Measurements from ENCODE around the gene P2RY6.

Gene P2RY6

GRCh38 chr11:73236854-73237253 is 35.3 kb upstream of the P2RY6 start:
- DNase-seq (ENCODE audit: low read depth in 2 of 2), result no peak

- DNase-seq (ENCODE audit: low read depth in 2 of 2), result no peak
These were observed 34.5 kb upstream of the P2RY6 start for GRCh38 chr11:73237471-73238290.

- DNase-seq (ENCODE audit: low read depth in 2 of 2), result no peak
These were observed 33.0 kb upstream of the P2RY6 start for GRCh38 chr11:73239111-73239521.

- no peak for DNase-seq (ENCODE audit: low read depth in 2 of 2)
These were observed 32.5 kb upstream of the P2RY6 start for GRCh38 chr11:73239571-73240189.

- DNase-seq (ENCODE audit: low read depth in 2 of 2), result no peak
These were observed 31.9 kb upstream of the P2RY6 start for GRCh38 chr11:73240190-73240781.

GRCh38 chr11:73241300-73241699 is 30.8 kb upstream of the P2RY6 start:
- DNase-seq (ENCODE audit: low read depth in 2 of 2), result no peak

- DNase-seq (ENCODE audit: low read depth in 2 of 2), result peak; percentile 33 to 53
These were observed 29.7 kb upstream of the P2RY6 start for GRCh38 chr11:73242251-73243092.

- DNase-seq (ENCODE audit: low read depth in 2 of 2), result no peak
These were observed 29.0 kb upstream of the P2RY6 start for GRCh38 chr11:73243093-73243485.

- no peak for DNase-seq (ENCODE audit: low read depth in 2 of 2)
These were observed 27.4 kb upstream of the P2RY6 start for GRCh38 chr11:73244589-73245240.

GRCh38 chr11:73245461-73245860 is 26.7 kb upstream of the P2RY6 start:
- DNase-seq (ENCODE audit: low read depth in 2 of 2), result no peak

- no peak for DNase-seq (ENCODE audit: low read depth in 2 of 2)
These were observed 25.8 kb upstream of the P2RY6 start for GRCh38 chr11:73246303-73246702.

- no peak for DNase-seq (ENCODE audit: low read depth in 2 of 2)
These were observed 23.5 kb upstream of the P2RY6 start for GRCh38 chr11:73248526-73249185.

- no peak for DNase-seq (ENCODE audit: low read depth in 2 of 2)
These were observed 22.8 kb upstream of the P2RY6 start for GRCh38 chr11:73249304-73249703.

- DNase-seq (ENCODE audit: low read depth in 2 of 2), result no peak
These were observed 22.0 kb upstream of the P2RY6 start for GRCh38 chr11:73249853-73250783.

- DNase-seq (ENCODE audit: low read depth in 2 of 2), result no peak
These were observed 19.5 kb upstream of the P2RY6 start for GRCh38 chr11:73252577-73253191.

- no peak for DNase-seq (ENCODE audit: low read depth in 2 of 2)
These were observed 14.6 kb upstream of the P2RY6 start for GRCh38 chr11:73257342-73258103.

- no peak for DNase-seq (ENCODE audit: low read depth in 2 of 2)
These were observed 13.8 kb upstream of the P2RY6 start for GRCh38 chr11:73258104-73259035.

All from stimulated activated CD8-positive, alpha-beta memory T cell treated with anti-CD3 and anti-CD28 coated beads, Interleukin-7, amount 100 ng/mL, for 1 hour (primary cell).